Activated CD4-positive, CD25-positive, alpha-beta regulatory T cell treated with anti-CD3 and anti-CD28 coated beads, Interleukin-2, amount 50 U/mL, for 72 hours (primary cell): ENCODE results near the gene ZBTB44.
"Not testable (repeated sequence)": the region's sequence is repeated elsewhere in the genome, so short reads cannot be mapped to it uniquely, and the experiment has no call there.

ENCODE experiments used
- DNase-seq: peaks from one replicate; pipeline ENCODE4 v3.0.0; 2021

Gene ZBTB44

GRCh38 chr11:130314750-130315285, at the start of gene ZBTB44:
Gene ZBTB44, minus strand, starts transcription at chr11:130314917. Its CDS starts 53,044 bp downstream, at chr11:130261873.
- peak; percentile 87 for DNase-seq

- no peak for DNase-seq
Measured at GRCh38 chr11:130359419-130359818, 44.7 kb upstream of the ZBTB44 start.

- DNase-seq: no peak
Measured at GRCh38 chr11:130358398-130358797, 43.7 kb upstream of the ZBTB44 start.

- DNase-seq: no peak
Measured at GRCh38 chr11:130347261-130347660, 32.5 kb upstream of the ZBTB44 start.

- no peak for DNase-seq
Measured at GRCh38 chr11:130344841-130345240, 30.1 kb upstream of the ZBTB44 start.

GRCh38 chr11:130340671-130341319, 26.1 kb upstream of the ZBTB44 start:
- no peak for DNase-seq

GRCh38 chr11:130338667-130339066, 23.9 kb upstream of the ZBTB44 start:
- no peak for DNase-seq

- DNase-seq: no peak
Measured at GRCh38 chr11:130337281-130338089, 22.8 kb upstream of the ZBTB44 start.

GRCh38 chr11:130331397-130331796, 16.7 kb upstream of the ZBTB44 start:
- not testable (repeated sequence) for DNase-seq

GRCh38 chr11:130330101-130330684, 15.5 kb upstream of the ZBTB44 start:
- DNase-seq: no peak

- DNase-seq: no peak
Measured at GRCh38 chr11:130328420-130328819, 13.7 kb upstream of the ZBTB44 start.

- no peak for DNase-seq
Measured at GRCh38 chr11:130327716-130328115, 13.0 kb upstream of the ZBTB44 start.

- DNase-seq: no peak
Measured at GRCh38 chr11:130325691-130326090, 11.0 kb upstream of the ZBTB44 start.

- no peak for DNase-seq
Measured at GRCh38 chr11:130323452-130324450, 9.0 kb upstream of the ZBTB44 start.

GRCh38 chr11:130322126-130322525, 7.4 kb upstream of the ZBTB44 start:
- no peak for DNase-seq

- no peak for DNase-seq
Measured at GRCh38 chr11:130318031-130318673, 3.4 kb upstream of the ZBTB44 start.

- peak; percentile 60 for DNase-seq
Measured at GRCh38 chr11:130315354-130315970, 745 bp upstream of the ZBTB44 start.

- peak; percentile 75 for DNase-seq
Measured at GRCh38 chr11:130314184-130314749, 450 bp downstream of the ZBTB44 start.

GRCh38 chr11:130313383-130314183, 1.1 kb downstream of the ZBTB44 start:
- no peak for DNase-seq

GRCh38 chr11:130312046-130312445, 2.7 kb downstream of the ZBTB44 start:
- DNase-seq: no peak
